DMS 273 treated with DMSO at 0.1 percent for 48 hours (cell line): ENCODE data around the gene SLC45A2.
"Not testable (repeated sequence)": the region's sequence is repeated elsewhere in the genome, so short reads cannot be mapped to it uniquely, and the experiment has no call there.

Source experiments
- DNase-seq: peaks from one replicate; lab custom pipeline; 2025; lab: John Stamatoyannopoulos, UW

Gene SLC45A2

DNA sequence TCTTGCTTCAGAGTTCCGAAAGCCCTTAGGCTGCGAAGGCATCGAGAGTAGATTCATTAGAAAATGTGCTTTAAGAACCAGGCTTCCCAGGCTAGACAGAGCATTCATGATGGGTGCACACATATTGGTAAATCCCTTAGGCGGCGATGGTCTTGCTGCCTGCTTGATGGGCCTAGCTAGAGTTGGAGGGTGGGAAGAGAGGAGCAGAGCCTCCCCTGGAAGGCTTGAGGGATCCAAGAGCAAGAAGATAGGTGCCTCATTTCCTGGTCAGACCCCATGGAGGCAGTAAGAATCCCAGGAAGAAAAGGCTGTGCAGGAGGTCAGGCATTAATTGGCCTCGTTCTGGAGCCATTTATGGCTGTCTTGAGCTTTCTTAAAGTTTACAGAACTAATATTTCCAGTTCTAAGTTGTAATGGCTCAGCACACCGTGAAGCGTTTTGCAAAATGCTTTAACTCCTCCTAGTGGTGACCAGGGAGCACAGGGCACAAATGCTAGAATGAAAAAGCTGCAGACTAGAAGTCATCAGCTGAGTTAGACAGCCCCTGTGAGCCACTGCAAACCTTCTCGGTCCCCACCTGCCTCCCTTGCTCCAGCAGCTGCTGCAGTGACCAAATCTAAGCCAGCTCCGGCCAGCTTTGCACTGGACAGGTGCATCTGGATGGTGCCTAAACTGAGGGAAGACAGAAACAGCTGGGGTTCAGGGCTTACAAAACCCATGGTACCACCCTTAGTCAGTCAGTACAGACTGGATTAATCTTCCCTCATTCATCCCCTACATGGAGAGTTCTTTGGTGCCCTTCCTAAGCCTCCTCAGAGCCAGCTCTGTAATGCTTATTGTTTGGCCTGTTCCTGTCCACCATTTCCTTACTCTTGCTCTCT, 14.7 kb downstream of the SLC45A2 start:
- DNase-seq = no peak

DNA sequence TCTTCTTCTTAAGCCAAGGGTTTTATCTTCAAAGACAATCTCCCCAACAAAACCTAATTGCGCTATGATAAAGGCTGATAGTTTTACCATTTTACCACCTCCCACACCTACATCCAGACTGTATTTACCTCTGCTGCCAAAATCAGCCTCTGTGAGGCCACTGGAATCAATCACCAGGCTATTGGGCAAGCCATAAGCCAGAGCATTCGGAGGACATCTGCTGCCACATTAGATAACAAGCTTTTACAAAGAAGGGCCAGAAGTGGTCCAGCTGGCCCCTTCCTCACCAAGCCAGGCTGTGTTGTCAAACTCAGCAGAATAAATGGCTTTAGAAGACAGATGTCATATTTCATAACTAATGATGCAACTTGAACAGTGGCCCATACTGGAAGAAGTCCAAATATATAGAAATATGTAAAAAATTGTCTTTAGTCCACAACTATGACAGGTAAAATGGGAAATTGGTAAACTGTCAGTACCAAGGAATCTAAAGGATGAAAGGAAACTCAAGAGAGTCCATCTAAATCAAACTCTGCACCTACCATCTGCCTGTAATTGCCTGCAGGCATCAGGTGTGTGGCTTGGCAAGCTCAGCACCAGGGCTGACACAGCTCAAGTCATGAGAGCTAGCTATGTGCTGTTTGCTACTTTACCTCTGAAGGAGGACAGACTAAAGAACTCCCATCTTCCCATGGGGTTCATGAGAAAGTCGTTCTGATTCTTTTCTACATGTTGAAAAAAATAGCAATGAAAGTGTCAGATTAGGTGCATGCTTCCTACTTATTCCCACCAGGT, 16.1 kb downstream of the SLC45A2 start:
- peak; percentile 36 for DNase-seq

- no peak for DNase-seq
These were observed 17.7 kb downstream of the SLC45A2 start for GRCh38 chr5:33966805-33967204.

GRCh38 chr5:33964132-33964700, 20.3 kb downstream of the SLC45A2 start:
- no peak for DNase-seq

- no peak for DNase-seq
These were observed 26.3 kb downstream of the SLC45A2 start for GRCh38 chr5:33958176-33958575.

DNA sequence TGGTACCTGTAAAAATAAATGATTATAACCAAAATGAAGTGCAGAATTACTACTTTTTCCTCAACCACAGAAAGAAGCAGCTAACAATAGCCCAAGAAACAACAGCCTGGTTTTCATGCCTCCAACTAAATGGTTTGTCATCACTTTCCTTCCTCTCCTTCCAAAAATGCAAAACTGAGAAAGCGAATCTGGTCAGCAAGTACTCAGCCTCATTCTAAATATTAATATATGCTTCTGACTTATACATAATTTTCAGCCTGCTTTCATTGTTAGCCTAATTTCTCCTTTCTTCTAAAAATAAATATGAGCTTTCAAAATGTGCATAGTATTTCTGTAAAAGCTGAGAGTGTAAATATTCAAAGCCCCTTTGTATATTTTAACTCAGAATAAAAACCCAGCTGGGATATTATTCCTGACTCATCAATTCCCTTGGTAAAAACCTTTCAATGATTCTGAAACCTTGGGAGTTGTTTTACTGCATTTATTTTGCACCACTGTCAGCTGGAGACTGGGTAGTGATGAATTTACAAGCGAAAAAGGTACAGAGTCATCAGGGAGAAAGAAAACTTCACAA, 26.8 kb downstream of the SLC45A2 start:
- no peak for DNase-seq

GRCh38 chr5:33952175-33952574, 32.3 kb downstream of the SLC45A2 start:
- DNase-seq = not testable (repeated sequence)

GRCh38 chr5:33944543-33945132, 39.9 kb downstream of the SLC45A2 start:
- no peak for DNase-seq

DNA sequence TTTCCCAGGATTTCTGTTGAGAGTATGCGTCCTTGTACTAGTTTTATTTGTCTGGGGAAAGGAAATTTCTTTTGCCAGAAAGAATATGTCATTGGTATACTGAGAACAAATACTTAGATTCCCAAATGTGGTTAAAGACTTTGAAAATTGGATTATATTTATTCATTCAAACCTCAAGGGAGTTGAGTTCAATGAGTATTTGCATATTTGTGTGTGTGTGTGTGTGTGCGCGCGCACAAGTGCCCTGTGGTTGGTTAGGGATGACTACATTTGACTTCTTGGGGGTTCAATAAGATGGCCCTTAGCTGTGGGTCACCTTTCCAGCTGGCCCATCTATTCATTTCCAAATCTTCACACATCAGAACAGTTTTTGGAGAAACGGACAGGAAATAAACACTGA, 43.4 kb downstream of the SLC45A2 start:
- no peak for DNase-seq

GRCh38 chr5:33939556-33940262, 44.8 kb downstream of the SLC45A2 start:
- no peak for DNase-seq

GRCh38 chr5:33938881-33939280, 45.6 kb downstream of the SLC45A2 start:
- DNase-seq = no peak

- no peak for DNase-seq
These were observed 46.0 kb downstream of the SLC45A2 start for GRCh38 chr5:33938507-33938796.

- no peak for DNase-seq
These were observed 46.6 kb downstream of the SLC45A2 start for GRCh38 chr5:33937707-33938506.

DNA sequence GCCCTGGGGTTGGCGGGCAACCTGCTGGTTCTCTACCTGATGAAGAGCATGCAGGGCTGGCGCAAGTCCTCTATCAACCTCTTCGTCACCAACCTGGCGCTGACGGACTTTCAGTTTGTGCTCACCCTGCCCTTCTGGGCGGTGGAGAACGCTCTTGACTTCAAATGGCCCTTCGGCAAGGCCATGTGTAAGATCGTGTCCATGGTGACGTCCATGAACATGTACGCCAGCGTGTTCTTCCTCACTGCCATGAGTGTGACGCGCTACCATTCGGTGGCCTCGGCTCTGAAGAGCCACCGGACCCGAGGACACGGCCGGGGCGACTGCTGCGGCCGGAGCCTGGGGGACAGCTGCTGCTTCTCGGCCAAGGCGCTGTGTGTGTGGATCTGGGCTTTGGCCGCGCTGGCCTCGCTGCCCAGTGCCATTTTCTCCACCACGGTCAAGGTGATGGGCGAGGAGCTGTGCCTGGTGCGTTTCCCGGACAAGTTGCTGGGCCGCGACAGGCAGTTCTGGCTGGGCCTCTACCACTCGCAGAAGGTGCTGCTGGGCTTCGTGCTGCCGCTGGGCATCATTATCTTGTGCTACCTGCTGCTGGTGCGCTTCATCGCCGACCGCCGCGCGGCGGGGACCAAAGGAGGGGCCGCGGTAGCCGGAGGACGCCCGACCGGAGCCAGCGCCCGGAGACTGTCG, 47.3 kb downstream of the SLC45A2 start:
- DNase-seq = no peak

- DNase-seq = no peak
These were observed 48.0 kb downstream of the SLC45A2 start, which contains the start of gene RXFP3 for GRCh38 chr5:33936381-33937016. Gene RXFP3 (plus strand): TSS chr5:33936386. CDS start chr5:33936741, 355 bp downstream.

DNA sequence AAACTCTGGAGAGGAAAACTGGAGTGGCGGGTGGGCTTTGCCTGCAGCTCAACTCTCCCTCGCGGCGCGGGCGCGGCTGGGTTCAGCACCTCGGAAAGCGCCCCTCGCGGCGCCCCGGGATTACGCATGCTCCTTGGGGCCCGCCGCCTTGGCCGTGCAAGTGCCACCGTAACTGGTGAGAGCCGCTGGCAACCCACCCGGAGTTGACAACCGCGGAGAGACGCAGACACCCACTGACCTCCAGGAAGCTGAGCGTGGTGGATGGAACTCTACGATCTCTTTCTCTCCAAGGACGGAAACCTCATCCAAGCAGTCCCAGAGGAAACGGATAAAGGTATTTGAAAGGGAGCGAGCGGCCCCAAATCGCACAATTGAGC, 48.5 kb downstream of the SLC45A2 start:
- no peak for DNase-seq

GRCh38 chr5:33934176-33934575, 50.3 kb downstream of the SLC45A2 start:
- no peak for DNase-seq

- no peak for DNase-seq
These were observed 50.7 kb downstream of the SLC45A2 start for GRCh38 chr5:33933723-33934169.

DNA sequence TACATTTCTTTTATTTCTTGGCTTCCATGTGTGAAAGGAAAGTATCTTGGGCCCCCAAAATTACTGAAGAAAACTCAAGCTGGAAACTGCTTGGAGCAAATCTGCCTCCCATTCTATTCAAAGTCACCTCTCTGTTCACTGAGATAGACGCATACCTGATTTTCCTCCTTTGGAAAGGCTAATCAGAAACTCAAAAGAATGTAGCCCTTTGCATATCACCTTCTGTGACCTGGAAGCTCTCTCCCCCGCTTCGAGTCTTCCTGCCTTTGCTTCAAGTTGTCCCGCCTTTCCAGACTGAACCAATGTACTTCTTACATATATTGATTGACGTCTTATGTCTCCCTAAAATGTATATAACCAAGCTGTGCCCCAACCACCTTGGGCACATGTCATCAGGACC, 53.4 kb downstream of the SLC45A2 start:
- DNase-seq = no peak
